DOHH2 (cell line): ENCODE results near the gene OR2AK2.

Experiments
- H3F3A ChIP-seq: fragments of 200-600 bp; sonication (generic), shearing (Covaris generic); 2 replicates; pipeline ENCODE4 v1.6.0; 2016; ENCODE audit warnings: antibody characterized with exemption, mild to moderate bottlenecking; ENCODE audit not compliant: control insufficient read depth, insufficient read depth
- H3K27ac ChIP-seq: fragments of 200-600 bp; sonication (generic); 2 replicates; pipeline ENCODE4 v1.5.1; 2014; ENCODE audit warnings: low read depth, mild to moderate bottlenecking, low read length, moderate library complexity
- H3K27me3 ChIP-seq: fragments of 200-600 bp; sonication (generic); 2 replicates; pipeline ENCODE4 v1.6.1; 2014; ENCODE audit warnings: mild to moderate bottlenecking, low read length, mixed read lengths; ENCODE audit not compliant: control insufficient read depth
- H3K36me3 ChIP-seq: fragments of 200-600 bp; sonication (generic); 2 replicates; pipeline ENCODE4 v1.6.1; 2014; ENCODE audit warnings: mild to moderate bottlenecking, low read length, moderate library complexity, mixed read lengths; ENCODE audit not compliant: control insufficient read depth
- H3K4me1 ChIP-seq: fragments of 200-600 bp; sonication (generic); 2 replicates; pipeline ENCODE4 v1.6.1; 2014; ENCODE audit warnings: mild to moderate bottlenecking, low read length, mixed read lengths; ENCODE audit not compliant: control insufficient read depth
- H3K4me2 ChIP-seq: fragments of 200-600 bp; sonication (generic); 2 replicates; pipeline ENCODE4 v1.6.0; 2014; ENCODE audit warnings: mild to moderate bottlenecking, low read length, moderate library complexity
- H3K4me3 ChIP-seq: fragments of 200-600 bp; sonication (generic); 2 replicates; pipeline ENCODE4 v1.5.1; 2014; ENCODE audit warnings: mild to moderate bottlenecking, low read length, mixed read lengths
- H3K79me2 ChIP-seq: fragments of 200-600 bp; sonication (generic); 2 replicates; pipeline ENCODE4 v1.6.1; 2014; ENCODE audit warnings: mild to moderate bottlenecking, low read length, mixed read lengths; ENCODE audit not compliant: control insufficient read depth
- H3K9me2 ChIP-seq: fragments of 200-600 bp; sonication (generic); replicated peaks from 2 replicates; pipeline ENCODE4 v1.6.1; 2014; ENCODE audit warnings: mild to moderate bottlenecking, low read length, mixed read lengths; ENCODE audit not compliant: control insufficient read depth
- H3K9me3 ChIP-seq: fragments of 200-600 bp; sonication (generic); 2 replicates; pipeline ENCODE4 v1.6.1; 2014; ENCODE audit warnings: antibody characterized with exemption, low read length, mixed read lengths; ENCODE audit not compliant: control insufficient read depth, insufficient read depth
- H4K20me1 ChIP-seq: fragments of 200-600 bp; sonication (generic); 2 replicates; pipeline ENCODE4 v1.6.0; 2014; ENCODE audit warnings: low read depth, mild to moderate bottlenecking, antibody characterized with exemption, low read length, moderate library complexity; ENCODE audit not compliant: control insufficient read depth, insufficient read depth
- EZH2phosphoT487 ChIP-seq: fragments of 200-600 bp; sonication (generic); IDR thresholded peaks from 2 replicates; pipeline ENCODE4 v1.6.1; 2017; ENCODE audit warnings: borderline replicate concordance, mild to moderate bottlenecking, antibody characterized with exemption, low read length, moderate library complexity, mixed read lengths
- TF ChIP-seq, protein P1 (sequence below): fragments of 200-600 bp; sonication (generic); IDR thresholded peaks from one replicate; pipeline ENCODE4 v1.5.1; 2014; ENCODE audit warnings: antibody characterized with exemption, mild to moderate bottlenecking, low read depth, low read length; ENCODE audit not compliant: poor library complexity, severe bottlenecking

The OR2AK2 gene

DNA sequence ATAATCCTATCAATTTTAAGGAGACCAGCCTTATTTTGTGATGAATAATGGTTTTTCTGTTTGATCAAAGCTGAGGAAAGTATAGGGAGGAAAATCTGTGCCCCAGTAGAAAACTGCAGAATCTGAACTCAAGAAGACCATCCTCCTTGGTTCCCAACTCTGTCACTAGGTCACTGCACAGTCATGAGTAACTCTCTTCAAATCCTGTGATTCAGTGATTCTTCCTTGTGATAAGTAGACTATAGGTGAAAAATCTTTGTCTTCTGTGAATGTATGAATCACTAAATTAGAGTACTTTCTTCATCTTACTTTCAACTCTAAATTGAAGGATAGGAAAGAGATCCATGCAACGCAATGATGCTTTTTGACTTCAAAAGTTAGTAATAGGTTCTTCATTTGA, 35.1 kb downstream of the OR2AK2 start:
- no peaks in the 10 kb centered on the region for H3K9me3 ChIP-seq
- no peak overlapping the region for H3K27ac ChIP-seq
- no peak for TF ChIP-seq EZH2phosphoT487
- TF ChIP-seq, protein P1, sequence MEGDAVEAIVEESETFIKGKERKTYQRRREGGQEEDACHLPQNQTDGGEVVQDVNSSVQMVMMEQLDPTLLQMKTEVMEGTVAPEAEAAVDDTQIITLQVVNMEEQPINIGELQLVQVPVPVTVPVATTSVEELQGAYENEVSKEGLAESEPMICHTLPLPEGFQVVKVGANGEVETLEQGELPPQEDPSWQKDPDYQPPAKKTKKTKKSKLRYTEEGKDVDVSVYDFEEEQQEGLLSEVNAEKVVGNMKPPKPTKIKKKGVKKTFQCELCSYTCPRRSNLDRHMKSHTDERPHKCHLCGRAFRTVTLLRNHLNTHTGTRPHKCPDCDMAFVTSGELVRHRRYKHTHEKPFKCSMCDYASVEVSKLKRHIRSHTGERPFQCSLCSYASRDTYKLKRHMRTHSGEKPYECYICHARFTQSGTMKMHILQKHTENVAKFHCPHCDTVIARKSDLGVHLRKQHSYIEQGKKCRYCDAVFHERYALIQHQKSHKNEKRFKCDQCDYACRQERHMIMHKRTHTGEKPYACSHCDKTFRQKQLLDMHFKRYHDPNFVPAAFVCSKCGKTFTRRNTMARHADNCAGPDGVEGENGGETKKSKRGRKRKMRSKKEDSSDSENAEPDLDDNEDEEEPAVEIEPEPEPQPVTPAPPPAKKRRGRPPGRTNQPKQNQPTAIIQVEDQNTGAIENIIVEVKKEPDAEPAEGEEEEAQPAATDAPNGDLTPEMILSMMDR: no peak
- H3K36me3 ChIP-seq: no peaks in the 10 kb centered on the region
- H3K79me2 ChIP-seq: no peaks in the 10 kb centered on the region
- H3K9me2 ChIP-seq: no peaks in the 10 kb centered on the region
- H3F3A ChIP-seq: no peaks in the 10 kb centered on the region
- no peaks in the 10 kb centered on the region for H4K20me1 ChIP-seq
- no peak overlapping the region for H3K4me2 ChIP-seq
- H3K27me3 ChIP-seq: no peaks in the 10 kb centered on the region
- H3K4me1 ChIP-seq: no peaks in the 10 kb centered on the region
- H3K4me3 ChIP-seq: no peak overlapping the region

DNA sequence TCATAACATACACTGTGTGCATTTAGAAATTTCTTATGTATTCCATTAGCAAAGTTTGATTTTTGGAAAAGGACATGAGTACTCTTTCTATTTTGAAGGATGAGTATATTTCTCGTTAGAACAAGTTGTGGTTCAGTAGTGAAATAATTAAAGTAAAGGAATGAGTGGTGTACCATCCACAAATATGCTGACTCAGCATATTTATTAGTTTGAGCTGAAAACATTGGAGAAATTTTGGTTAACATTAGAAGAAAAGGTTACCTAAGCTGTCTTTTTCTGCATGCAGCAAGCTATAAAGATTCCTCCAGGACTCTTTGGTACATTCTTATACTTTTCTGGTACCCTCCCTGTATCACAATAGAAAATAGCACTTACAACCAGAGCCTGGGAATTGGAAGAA, 42.7 kb downstream of the OR2AK2 start:
- Histone ChIP-seq H3K79me2 (no peaks in the 10 kb centered on the region), H3K4me1 (no peaks in the 10 kb centered on the region), H4K20me1 (no peaks in the 10 kb centered on the region), H3K36me3 (no peaks in the 10 kb centered on the region), H3K9me3 (peaks cover 4% of the 10 kb centered on the region; the same call in 1 of the 2 replicates), H3K9me2 (no peaks in the 10 kb centered on the region; the same call in 1 of the 2 replicates), H3K27ac (no peak overlapping the region), H3K27me3 (no peaks in the 10 kb centered on the region), H3K4me2 (no peak overlapping the region), H3F3A (no peaks in the 10 kb centered on the region), H3K4me3 (no peak overlapping the region)
- no peak for TF ChIP-seq EZH2phosphoT487
- TF ChIP-seq, protein P1: no peak

DNA sequence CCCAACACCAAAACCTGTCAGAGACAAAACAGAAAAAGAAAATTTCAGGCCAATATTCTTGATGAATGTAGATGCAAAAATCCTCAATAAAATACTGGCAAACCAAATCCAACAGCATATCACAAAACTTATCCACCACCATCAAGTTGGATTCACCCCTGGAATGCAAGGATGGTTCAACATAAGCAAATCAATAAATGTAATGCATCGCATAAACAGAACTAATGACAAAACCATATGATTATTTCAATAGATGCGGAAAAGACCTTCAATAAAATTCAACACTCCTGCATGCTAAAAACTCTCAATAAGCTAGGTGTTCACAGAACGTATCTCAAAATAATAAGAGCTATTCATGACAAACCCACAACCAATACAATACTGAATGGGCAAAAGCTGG, 44.6 kb downstream of the OR2AK2 start:
- Histone ChIP-seq H3K4me2 (no peak overlapping the region), H3K9me3 (peaks cover 4% of the 10 kb centered on the region; the same call in 1 of the 2 replicates)
- TF ChIP-seq, protein P1: no peak
- TF ChIP-seq EZH2phosphoT487: no peak

More for the DNA sequence above, 44.6 kb downstream of the OR2AK2 start:
- Histone ChIP-seq H3K9me2 (no peaks in the 10 kb centered on the region; the same call in 1 of the 2 replicates), H3K4me3 (no peak overlapping the region), H3K79me2 (no peaks in the 10 kb centered on the region), H3F3A (no peaks in the 10 kb centered on the region), H4K20me1 (no peaks in the 10 kb centered on the region), H3K27me3 (no peaks in the 10 kb centered on the region), H3K27ac (no peak overlapping the region), H3K36me3 (no peaks in the 10 kb centered on the region), H3K4me1 (no peaks in the 10 kb centered on the region)
